GM12873 (cell line): Measurements from ENCODE around the gene CLEC7A.

ENCODE experiments used
- CTCF ChIP-seq: IDR thresholded peaks from 2 replicates; pipeline ENCODE4 v1.5.1; 2012; ENCODE audit warnings: low read depth, mild to moderate bottlenecking, moderate library complexity, low read length, control low read depth; ENCODE audit not compliant: insufficient read depth; ENCODE audit errors: missing control alignments

Gene CLEC7A

GRCh38 chr12:10155966-10156365, 26.0 kb upstream of the CLEC7A start:
- no peak for TF ChIP-seq CTCF

GRCh38 chr12:10154145-10154496, 24.1 kb upstream of the CLEC7A start:
- TF ChIP-seq CTCF, result no peak

- TF ChIP-seq CTCF, result peak; percentile 77
Observed at GRCh38 chr12:10153271-10154144, 23.5 kb upstream of the CLEC7A start.

- no peak for TF ChIP-seq CTCF
Observed at GRCh38 chr12:10151621-10152020, 21.6 kb upstream of the CLEC7A start.

- TF ChIP-seq CTCF, result no peak
Observed at GRCh38 chr12:10147714-10148403, 17.9 kb upstream of the CLEC7A start.

GRCh38 chr12:10142976-10143589, 13.1 kb upstream of the CLEC7A start:
- TF ChIP-seq CTCF, result no peak

GRCh38 chr12:10140001-10140400, 10.0 kb upstream of the CLEC7A start:
- TF ChIP-seq CTCF, result peak; percentile 44
